ENCODE measurements around the gene ID4.
A peak's percentile ranks its signal among the peaks of the same experiment; 100 is the strongest.

ID4 gene

GRCh38 chr6:19836799-19837510, at the start of gene ID4:
Gene ID4 (plus strand): TSS chr6:19837370. CDS start chr6:19837755, 385 bp downstream.
- DNase-seq (ENCODE audit: low spot score): peak; percentile 97

- no peak for DNase-seq (ENCODE audit: low spot score)
Observed at GRCh38 chr6:19788686-19789085, 48.5 kb upstream of the ID4 start.

- DNase-seq (ENCODE audit: low spot score): no peak
Observed at GRCh38 chr6:19789100-19789803, 47.9 kb upstream of the ID4 start.

GRCh38 chr6:19791267-19791666, 45.9 kb upstream of the ID4 start:
- DNase-seq (ENCODE audit: low spot score): no peak

GRCh38 chr6:19795211-19795610, 42.0 kb upstream of the ID4 start:
- DNase-seq (ENCODE audit: low spot score): no peak

GRCh38 chr6:19796452-19796851, 40.7 kb upstream of the ID4 start:
- DNase-seq (ENCODE audit: low spot score): no peak

GRCh38 chr6:19798362-19798761, 38.8 kb upstream of the ID4 start:
- no peak for DNase-seq (ENCODE audit: low spot score)

GRCh38 chr6:19802656-19803055, 34.5 kb upstream of the ID4 start:
- DNase-seq (ENCODE audit: low spot score): no peak

- no peak for DNase-seq (ENCODE audit: low spot score)
Observed at GRCh38 chr6:19803331-19804204, 33.6 kb upstream of the ID4 start.

- peak; percentile 99 for DNase-seq (ENCODE audit: low spot score)
Observed at GRCh38 chr6:19804205-19805128, 32.7 kb upstream of the ID4 start.

- DNase-seq (ENCODE audit: low spot score): no peak
Observed at GRCh38 chr6:19805129-19805481, 32.1 kb upstream of the ID4 start.

GRCh38 chr6:19806971-19807396, 30.2 kb upstream of the ID4 start:
- DNase-seq (ENCODE audit: low spot score): no peak

GRCh38 chr6:19811397-19812079, 25.6 kb upstream of the ID4 start:
- DNase-seq (ENCODE audit: low spot score): no peak

- no peak for DNase-seq (ENCODE audit: low spot score)
Observed at GRCh38 chr6:19812512-19813119, 24.6 kb upstream of the ID4 start.

- DNase-seq (ENCODE audit: low spot score): no peak
Observed at GRCh38 chr6:19818805-19819204, 18.4 kb upstream of the ID4 start.

- DNase-seq (ENCODE audit: low spot score): no peak
Observed at GRCh38 chr6:19824058-19824807, 12.9 kb upstream of the ID4 start.

- DNase-seq (ENCODE audit: low spot score): no peak
Observed at GRCh38 chr6:19827247-19827646, 9.9 kb upstream of the ID4 start.

- DNase-seq (ENCODE audit: low spot score): no peak
Observed at GRCh38 chr6:19827903-19828302, 9.3 kb upstream of the ID4 start.

GRCh38 chr6:19830171-19830570, 7.0 kb upstream of the ID4 start:
- no peak for DNase-seq (ENCODE audit: low spot score)

- no peak for DNase-seq (ENCODE audit: low spot score)
Observed at GRCh38 chr6:19831358-19831757, 5.8 kb upstream of the ID4 start.
